Measurements from ENCODE around the gene RUSC2.
"Not testable (repeated sequence)": the region's sequence is repeated elsewhere in the genome, so short reads cannot be mapped to it uniquely, and the experiment has no call there.

The RUSC2 gene
- total RNA-seq = 0 to 1.3 (median 0.42) reads per million in 4 donors

GRCh38 chr9:35489313-35490154 lies at the start of gene RUSC2:
Gene RUSC2 (plus strand): TSS chr9:35490111. CDS start chr9:35546522, 56,411 bp downstream.
- DNase-seq = peak in 3 of 5 donors; percentile 21 to 53 (median 32)

- DNase-seq = no peak
These were observed 43.9 kb upstream of the RUSC2 start for GRCh38 chr9:35446012-35446411.

GRCh38 chr9:35448496-35448895 lies 41.4 kb upstream of the RUSC2 start:
- no peak for DNase-seq

GRCh38 chr9:35452481-35452880 lies 37.4 kb upstream of the RUSC2 start:
- no peak for DNase-seq

GRCh38 chr9:35453786-35454185 lies 36.1 kb upstream of the RUSC2 start:
- no peak for DNase-seq

- no peak for DNase-seq
These were observed 25.5 kb upstream of the RUSC2 start for GRCh38 chr9:35464141-35465025.

- no peak for DNase-seq
These were observed 19.6 kb upstream of the RUSC2 start for GRCh38 chr9:35470340-35470739.

GRCh38 chr9:35470894-35471293 lies 19.0 kb upstream of the RUSC2 start:
- DNase-seq = no peak

- DNase-seq = no peak
These were observed 13.3 kb upstream of the RUSC2 start for GRCh38 chr9:35476596-35476995.

GRCh38 chr9:35477211-35477855 lies 12.6 kb upstream of the RUSC2 start:
- peak in 2 of 5 donors; percentile 2 to 44 for DNase-seq

- DNase-seq = no peak
These were observed 11.0 kb upstream of the RUSC2 start for GRCh38 chr9:35478871-35479270.

- peak in 1 of 5 donors; percentile 11 for DNase-seq
These were observed 8.4 kb upstream of the RUSC2 start for GRCh38 chr9:35481347-35481975.

GRCh38 chr9:35482071-35482470 lies 7.8 kb upstream of the RUSC2 start:
- DNase-seq = no peak

- no peak for DNase-seq
These were observed 5.5 kb upstream of the RUSC2 start for GRCh38 chr9:35484406-35484805.

- DNase-seq = no peak
These were observed 2.8 kb upstream of the RUSC2 start for GRCh38 chr9:35487081-35487480.

GRCh38 chr9:35488021-35488420 lies 1.9 kb upstream of the RUSC2 start:
- no peak for DNase-seq

GRCh38 chr9:35488566-35489312 lies 1.2 kb upstream of the RUSC2 start:
- no peak for DNase-seq

- no peak for DNase-seq
These were observed 421 bp downstream of the RUSC2 start for GRCh38 chr9:35490155-35490909.

GRCh38 chr9:35490910-35491465 lies 1.1 kb downstream of the RUSC2 start:
- DNase-seq = no peak

GRCh38 chr9:35493119-35493518 lies 3.2 kb downstream of the RUSC2 start:
- DNase-seq = not testable (repeated sequence)

- DNase-seq = peak in 1 of 5 donors; percentile 43
These were observed 6.1 kb downstream of the RUSC2 start for GRCh38 chr9:35495984-35496383.
